Stimulated activated CD8-positive, alpha-beta memory T cell treated with anti-CD3 and anti-CD28 coated beads, Interleukin-2, amount 100 ng/mL, for 48 hours (primary cell): ENCODE measurements around the gene PNPO.
"Not testable (repeated sequence)": the region's sequence is repeated elsewhere in the genome, so short reads cannot be mapped to it uniquely, and the experiment has no call there.

Experiments used
- DNase-seq, 2 donors: peaks; one replicate each; pipeline ENCODE4 v3.0.0-alpha.2; 2020; ENCODE audit warnings: low read depth in 2 of 2

Gene PNPO

DNA sequence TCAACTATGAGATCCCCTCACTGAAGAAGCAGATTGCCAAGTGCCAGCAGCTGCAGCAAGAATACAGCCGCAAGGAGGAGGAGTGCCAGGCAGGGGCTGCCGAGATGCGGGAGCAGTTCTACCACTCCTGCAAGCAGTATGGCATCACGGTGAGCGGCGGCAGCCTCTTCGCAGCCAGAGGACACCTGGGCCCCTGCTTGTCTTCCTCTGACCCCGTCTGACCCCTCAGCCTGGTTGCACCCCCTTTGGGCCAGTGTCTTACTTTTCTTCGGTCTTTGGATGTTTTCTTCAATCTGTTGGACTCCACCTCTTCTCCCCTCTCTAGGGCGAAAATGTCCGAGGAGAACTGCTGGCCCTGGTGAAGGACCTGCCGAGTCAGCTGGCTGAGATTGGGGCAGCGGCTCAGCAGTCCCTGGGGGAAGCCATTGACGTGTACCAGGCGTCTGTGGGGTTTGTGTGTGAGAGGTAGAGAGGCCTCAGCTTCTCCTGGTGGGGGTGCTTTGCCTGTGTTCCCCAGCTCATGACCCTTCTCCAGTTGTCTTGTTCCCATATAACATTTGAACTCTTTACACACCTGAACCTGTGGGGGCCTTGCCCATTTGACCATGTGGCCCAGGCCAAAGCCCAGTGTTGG lies 33.9 kb downstream of the PNPO start:
- no peak for DNase-seq

DNA sequence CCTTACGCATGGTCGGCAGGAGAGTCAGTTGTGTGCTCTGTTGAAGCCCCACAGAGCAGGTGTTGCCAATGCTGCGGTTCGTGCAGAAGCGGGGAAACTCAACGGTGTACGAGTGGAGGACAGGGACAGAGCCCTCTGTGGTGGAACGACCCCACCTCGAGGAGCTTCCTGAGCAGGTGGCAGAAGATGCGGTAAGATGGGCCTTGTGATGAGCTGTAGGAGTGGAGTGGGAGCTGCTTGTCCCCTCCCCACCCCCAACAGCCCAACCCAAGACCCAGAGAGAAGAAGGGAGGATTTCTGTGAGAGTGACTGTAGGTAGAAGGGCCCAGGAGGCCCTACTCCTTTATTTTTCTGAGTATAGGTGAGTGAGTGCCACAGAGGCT lies 34.4 kb downstream of the PNPO start:
- no peak for DNase-seq

DNA sequence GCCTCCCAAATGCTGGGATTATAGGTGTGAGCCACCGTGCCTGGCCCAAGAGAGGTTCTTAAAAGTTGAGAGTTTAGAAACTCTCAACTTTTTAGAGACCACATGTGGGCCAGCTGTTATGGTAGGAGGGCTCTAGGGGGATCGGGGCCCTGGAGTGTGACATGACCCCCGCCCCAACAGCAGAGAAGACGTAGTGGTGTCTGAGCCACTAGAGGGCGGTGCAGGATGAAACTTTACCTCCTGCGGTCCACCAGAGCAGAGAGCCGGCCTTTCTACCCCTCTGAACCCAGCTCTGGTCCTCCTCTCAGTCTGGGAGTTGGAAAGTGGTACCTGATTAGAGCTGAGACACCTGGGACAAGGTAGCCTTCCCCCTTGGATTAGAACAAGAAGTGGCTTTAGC lies 37.0 kb downstream of the PNPO start:
- peak; percentile 21 to 28 for DNase-seq

DNA sequence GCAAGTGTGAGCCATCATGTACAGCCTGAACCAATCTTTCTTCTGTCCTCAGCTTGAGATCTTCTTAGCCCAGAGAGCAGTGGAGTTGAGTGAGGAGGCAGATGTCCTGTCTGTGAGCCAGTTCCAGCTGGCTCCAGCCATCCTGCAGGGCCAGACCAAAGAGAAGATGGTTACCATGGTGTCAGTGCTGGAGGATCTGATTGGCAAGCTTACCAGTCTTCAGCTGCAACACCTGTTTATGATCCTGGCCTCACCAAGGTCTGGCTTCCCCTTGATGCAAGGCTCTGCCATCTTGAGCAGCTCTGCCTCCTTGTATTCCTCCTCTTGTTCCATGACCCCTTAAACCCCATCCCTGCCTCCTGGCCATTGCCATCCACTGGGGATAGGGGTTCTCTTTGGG lies 39.2 kb downstream of the PNPO start:
- no peak for DNase-seq

DNA sequence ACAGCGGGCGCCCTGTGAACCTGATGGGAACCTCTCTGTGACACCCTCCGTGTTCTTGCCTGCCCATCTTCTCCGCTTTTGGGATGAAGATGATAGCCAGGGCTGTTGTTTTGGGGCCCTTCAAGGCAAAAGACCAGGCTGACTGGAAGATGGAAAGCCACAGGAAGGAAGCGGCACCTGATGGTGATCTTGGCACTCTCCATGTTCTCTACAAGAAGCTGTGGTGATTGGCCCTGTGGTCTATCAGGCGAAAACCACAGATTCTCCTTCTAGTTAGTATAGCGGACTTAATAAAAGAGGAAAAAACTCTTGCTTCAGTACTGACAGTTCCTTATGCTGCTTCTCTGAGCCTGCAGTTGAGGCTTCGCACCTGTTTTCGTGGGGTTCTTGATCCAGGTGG lies 40.1 kb downstream of the PNPO start:
- DNase-seq, result no peak

DNA sequence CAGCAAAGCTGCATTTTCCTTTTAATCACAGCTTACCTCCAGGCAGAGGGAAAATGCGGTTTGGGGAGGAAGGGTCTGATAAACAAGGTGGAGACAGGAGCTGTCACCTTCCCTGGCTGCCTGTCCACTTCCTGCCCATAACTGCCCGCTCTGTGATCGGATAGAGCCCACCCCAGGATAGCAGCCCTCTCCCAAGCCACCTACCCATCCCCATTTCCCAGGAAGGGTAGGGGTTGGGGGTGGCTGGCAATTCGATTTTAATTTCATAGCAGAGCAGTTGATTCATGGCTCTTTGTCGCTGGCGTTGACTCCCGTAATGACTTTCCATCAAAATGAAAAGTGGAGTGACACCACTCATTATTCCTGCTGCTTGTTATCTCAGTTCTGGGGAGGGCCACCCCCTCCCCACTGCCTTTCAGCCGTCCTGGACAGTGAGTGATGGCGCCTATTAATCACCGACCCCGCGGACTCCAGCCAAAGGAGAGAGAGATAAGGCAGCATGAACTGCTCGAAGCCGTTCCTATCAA lies 40.8 kb downstream of the PNPO start:
- no peak for DNase-seq

DNA sequence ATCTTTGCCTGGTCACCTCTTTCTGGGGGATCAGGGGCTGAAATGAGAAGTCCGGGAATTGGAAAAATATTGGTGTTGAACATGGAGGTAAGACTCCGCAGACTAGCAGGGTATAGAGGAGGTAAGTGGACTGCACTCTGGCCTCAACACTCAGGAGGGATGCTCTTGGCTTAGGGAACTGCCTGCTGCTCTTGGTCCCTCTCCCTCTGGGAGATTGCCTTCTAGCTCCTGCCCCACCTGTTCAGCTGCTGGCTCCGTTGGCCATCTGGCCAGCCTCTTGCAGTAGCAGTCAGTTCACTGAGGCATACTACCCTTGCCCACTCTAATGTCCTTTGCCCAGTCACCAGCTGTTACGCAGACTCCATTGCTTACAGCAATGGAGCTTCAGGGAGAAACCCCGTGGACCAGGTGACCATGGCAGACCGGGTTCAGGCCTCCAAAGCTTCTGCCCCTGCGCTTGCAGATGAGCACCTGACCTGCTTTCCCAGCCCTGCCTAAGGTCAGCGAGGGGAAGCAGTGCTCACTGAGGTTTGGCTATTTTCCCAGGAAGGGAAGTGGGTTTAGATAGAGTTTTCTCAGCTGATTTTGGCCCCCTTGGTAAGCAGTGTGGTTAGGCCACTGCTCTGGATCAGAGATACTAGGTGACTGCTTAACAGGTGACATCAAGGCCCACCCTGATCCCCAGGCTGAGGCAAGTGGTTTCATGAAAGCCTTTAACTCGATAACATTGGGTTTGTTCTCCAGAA lies 41.4 kb downstream of the PNPO start:
- DNase-seq, result no peak

DNA sequence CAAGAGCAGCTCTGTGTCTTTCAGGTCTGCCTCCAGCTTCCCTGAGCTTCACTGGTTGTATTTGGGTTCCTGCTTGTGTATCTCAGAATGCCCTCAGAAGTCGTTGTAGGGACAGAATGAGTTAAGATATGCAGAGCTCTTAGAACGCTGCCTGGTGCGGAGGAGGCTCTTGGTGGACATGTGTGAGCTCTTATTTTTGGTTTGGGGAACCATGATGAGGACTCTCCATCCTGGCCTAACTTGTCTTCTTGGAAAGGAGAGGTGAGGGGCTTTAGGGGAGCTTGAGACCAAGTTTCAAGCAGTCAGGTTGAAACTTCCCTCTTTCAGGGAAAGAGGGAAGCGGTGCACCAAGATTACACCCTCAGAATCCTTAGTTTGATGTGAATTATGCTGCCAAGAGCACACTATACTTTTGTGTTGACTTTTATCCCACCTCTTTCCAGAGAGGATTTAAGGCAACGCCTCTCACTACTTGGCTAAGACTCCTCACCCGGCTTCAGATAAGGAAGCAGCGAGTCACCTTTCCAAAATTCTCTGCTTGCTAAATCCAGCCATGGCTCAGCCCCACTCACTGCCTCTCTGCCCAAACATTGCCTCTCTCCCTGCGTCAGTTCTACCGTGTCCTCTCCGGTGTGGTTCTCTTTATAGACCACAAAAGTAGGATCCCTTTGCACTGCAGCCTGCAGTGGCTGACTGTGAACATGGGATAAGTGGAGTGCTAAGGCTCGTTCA lies 42.3 kb downstream of the PNPO start:
- no peak for DNase-seq

DNA sequence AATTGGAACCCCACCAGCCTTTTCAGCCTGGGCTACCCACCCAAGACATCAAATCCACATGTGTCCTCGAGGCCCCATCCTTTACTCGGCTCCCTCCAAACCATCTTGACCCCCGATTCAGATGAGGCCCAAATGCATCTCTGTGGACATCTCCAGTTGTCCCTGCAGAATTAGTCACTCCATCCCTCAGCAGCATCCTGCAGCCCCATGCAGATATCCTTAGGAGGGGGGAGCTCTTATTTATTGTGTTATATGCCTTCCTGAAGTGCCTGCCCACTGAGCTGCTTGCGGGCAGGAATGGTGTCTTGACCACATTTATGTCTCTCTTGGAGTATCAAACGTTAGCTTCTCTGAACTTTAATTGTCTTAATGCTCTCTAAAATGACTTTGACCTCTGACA lies 45.1 kb downstream of the PNPO start:
- DNase-seq, result no peak

DNA sequence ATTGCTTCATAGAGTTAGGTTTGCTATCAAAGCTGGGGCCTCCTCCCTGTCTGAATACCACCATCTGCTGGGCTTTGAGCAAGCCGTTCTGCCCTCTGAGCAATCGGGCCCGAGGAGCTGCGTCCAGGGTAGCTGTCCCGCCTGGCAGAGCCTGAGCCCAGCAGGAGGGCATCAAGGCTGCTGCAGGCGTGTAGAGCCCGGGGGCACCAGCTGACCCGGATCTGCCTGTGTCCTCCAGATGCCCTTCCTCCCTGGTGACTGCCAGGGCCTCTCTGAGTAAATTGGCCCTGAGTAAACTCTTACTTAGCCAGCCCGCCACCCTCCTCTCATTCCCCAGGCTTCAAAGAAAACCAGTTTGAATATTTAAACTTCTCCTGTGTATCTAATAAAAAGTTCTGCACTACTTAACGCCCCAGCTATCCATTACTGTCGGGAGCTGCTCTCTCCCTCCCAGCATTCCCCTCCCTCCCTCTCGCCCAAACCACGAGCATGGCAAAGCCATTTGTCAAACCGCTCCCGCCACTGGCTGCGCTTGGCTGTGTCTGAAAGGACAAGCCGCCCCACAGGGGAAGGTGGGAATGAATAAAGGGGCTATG lies 46.0 kb downstream of the PNPO start:
- DNase-seq, result no peak

DNA sequence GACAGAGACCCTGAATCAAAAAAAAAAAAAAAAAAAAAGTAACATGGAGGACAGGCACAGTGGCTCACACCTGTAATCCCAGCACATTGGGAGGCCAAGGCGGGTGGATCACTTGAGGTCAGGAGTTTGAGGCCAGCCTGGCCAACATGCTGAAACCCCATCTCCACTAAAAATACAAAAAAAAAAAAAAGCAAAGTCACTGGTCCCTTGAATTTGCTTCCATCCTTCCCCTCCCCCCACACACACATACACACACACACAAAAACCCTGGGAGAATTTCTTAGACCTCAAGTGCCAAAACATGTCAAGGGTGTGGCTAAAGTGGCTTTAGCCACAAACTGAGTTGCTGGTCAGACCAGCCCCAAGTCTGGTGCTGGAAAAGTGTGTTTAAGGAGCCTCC lies 47.1 kb downstream of the PNPO start:
- DNase-seq, result not testable (repeated sequence)

DNA sequence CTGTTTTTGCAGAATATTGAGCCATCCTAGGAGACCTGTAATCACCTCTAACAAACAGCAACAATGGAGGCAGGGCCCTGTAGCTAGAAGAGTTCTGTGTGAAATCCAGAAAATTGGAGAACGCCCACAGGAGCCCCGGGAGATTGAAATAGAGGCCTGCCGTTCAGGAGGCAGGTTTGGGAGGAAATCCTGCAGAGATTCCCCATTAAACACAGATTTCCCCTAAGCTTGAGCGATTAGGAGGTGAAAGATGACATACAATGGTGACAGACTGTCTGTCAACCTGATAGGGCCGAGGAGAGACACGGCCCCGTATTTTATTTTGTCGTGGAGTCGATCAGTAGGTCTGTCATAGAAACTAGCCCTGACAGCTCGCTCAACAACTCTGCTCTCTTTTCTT lies 47.8 kb downstream of the PNPO start:
- DNase-seq, result no peak

DNA sequence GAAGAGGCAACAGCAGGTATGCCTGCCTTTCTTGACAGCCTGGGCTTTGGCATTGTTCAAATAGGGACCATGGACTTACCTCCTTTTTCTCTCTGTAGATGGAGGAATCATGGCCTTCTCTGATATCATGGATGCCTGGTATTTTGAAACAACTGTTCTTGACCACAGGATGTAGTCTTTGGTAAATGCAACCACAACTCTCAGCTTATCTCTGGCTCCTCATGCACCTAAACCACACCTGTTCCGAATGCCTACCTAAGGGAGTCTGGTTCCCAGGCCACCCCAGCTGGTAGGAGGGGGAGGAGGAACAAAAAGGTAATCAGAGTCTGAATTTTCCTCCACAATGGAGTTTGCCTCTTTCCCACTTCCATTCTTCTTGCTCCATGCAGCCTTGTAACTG lies 48.3 kb downstream of the PNPO start:
- no peak for DNase-seq

DNA sequence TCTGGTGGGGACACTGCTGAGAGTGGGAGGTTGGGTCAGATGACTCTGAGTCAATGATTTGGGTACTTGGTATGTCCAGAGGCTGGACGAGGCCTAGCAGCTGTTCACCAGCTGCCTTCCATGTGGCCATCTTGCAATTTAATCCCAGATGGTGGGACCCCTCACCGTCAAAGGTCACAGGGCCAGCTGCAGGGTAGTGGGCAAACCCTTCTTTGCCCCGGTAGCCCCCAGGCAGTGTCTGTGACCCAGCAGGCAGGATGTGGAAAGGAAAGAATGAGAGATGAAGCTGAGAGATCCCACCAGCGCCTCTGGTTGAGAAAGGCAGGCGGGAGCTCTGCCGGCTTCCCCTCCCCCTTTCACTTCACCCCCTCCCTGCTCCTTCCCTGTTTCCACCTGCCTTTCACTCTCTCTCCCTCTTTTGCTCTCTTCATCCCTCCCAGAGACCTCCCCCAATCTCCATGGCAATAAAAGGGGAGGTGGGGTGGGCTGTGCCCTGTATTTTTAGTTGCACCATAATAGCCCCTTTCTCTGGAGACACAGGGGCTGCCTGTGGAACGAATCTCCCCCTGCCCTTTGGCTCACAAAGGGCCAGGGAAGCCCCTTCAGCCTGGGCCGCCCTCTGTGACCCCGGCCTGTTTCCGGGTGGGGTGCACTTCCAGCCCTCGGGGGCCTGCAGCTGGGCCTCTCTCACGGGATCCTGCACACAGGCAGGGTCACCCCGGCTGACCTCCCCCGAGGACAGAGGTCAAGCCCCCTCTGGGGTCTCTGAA lies 49.8 kb downstream of the PNPO start:
- DNase-seq, result no peak

DNA sequence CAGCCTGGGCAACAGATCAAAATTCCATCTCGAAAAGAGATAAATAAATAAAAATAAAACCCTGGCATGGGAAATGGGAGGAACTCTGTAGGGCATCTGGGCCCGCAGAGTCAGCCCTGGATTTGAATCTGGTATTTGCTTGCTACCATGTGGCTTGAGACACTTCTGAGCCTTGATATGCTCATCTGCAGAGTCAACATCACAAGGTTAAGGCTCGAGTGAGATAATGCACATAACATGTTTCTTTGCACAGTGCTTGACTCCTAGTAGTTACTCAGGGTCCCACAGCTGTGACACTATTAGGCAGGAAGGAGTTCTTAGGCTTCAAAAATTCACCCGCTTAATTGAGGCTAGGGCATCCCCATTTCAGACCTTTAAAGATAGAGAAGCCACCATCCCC lies 50.8 kb downstream of the PNPO start:
- no peak for DNase-seq

DNA sequence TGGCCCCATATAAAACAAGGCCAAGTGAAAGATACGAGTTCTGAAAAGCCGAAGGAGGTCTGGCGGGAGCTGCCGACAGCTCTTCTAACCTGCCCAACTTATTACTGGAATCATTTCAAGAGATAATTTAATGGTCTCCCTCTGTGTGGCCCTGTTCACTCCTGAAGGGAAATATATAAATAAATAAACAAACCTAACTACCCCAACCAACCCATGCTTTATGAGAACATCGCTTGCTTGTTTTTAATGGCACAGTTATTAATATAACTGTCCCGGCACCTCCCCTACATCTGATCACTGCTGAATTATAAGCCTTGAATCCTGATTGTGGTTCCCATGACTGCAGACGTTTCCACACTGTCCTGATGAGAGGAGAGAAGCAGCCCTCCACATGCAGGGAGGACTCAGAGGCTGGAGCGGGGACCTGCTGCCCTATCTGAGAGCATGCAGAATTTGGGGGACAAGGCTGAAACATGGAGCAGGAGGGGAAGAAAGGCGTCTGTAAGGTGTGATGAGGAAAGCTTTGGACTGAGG lies 51.7 kb downstream of the PNPO start:
- DNase-seq, result no peak

DNA sequence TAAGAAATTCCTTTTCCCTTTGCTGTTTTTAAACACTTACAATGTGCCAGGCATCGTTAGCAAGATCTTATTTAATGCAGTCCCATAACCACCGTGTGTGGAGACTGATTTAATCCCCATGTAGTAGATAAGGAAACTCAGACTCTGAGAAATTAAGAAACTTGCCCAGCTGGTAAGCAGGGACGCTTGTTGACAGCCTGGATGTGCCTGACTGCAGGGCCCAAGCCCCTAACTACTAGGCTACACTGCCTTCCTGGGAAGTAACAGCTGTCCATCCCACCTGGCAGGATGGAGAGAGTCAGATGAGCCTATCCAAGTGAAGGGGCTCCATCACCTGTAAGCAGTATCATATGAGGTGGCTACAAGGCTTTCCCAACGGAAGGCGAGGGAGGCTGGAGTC lies 52.6 kb downstream of the PNPO start:
- DNase-seq, result no peak

DNA sequence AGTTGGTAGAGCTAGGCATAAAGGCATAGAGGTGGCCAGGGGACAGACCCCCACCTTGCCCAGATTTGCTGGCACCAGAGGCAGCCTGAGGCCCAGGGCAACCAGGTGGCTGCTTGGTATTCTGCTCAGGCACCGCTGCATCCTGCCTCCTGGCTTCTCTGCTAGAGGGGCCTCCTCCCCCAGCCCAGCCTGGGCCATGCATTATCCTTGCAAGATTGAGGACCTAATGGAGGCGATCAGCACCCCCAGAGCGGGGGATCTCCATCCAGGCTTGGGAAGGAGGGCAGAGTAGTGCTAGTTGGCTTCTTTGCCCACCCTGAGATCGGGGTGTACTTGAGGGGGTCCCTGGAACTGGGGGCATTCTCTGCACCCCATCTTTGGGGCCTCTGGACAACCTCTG lies 53.4 kb downstream of the PNPO start:
- no peak for DNase-seq

DNA sequence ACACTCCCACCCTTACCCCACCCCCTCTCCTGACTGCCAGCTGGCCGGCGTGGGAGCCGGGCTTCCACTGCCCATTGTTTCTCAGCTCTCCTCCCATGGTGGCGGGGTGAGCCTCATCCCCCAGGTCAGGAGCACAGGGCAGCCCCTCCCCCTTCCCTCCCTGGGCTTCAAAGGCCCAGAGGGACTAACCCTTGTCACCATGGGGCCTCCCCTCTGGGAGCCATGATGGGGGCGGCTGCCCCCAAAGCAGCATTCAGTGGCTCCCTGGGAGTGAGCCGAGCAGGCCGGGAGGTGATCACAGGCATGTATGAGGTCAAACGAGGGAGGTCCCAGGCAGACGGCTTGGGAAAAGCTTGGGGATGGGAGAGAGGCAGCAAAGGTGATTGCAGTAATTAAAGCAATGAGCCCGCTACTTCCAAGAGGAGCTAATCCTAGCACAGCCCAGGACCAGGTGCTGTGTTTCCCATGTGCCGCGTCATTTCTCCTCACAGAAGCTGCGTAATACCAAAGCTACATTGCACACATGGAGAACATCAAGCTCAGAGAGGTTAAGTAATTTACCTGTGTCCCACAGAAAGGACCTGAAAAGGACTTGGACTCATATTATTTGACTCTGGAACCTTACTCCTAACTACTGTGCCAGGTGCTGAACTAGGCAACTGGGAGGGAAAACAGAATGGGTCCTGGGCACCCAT lies 54.0 kb downstream of the PNPO start:
- DNase-seq, result no peak

DNA sequence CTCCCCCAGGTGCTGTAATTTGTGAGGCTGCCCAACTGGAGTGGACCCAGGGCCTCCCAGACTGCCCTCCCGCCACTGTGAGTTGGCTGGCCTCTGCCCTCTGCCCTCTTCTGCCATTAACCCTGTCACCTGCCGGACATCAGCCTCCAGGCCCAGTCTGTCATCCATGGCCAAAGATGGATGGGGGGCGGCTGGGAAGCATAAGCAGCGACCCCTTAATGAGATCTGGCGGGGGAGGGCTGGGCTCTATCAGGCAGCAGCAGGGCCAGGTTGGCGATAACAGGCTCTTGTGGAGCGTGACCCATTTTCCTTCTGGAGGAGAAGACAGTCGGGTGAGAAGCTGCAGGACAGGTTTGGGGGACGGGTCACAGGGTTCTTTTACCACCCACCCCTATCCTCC lies 54.8 kb downstream of the PNPO start:
- DNase-seq, result no peak

DNA sequence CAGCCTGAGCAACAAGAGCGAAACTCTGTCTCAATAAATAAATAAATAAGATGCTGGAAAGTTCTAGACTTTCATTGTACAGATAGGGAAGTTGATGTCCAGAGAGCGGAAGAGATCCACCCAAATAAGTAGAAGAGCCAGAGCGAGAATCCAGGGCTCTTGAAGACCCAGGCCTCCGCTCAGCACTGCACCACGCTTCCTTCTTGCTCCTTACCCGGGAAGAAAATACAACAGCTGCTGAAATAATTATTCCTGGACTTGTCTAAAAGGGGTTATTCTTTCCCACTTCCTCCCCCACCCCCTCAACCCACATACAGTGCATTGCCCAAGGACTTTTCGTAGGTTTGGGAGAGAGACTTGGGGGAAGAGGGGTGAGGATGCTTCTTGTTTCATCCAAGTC lies 56.2 kb downstream of the PNPO start:
- no peak for DNase-seq
